Activated naive CD8-positive, alpha-beta T cell (primary cell): ENCODE measurements around the gene SMIM11.

Experiments used
- H3K27ac Mint-ChIP-seq: one replicate; pipeline ENCODE4 v1.8.0; 2021; ENCODE audit warnings: mixed read lengths
- H3K27me3 Mint-ChIP-seq: one replicate; pipeline ENCODE4 v1.8.0; 2021; ENCODE audit warnings: mixed read lengths
- H3K36me3 Mint-ChIP-seq: one replicate; pipeline ENCODE4 v1.8.0; 2021; ENCODE audit warnings: mixed read lengths
- H3K4me1 Mint-ChIP-seq: one replicate; pipeline ENCODE4 v1.8.0; 2021; ENCODE audit warnings: low read depth, mixed read lengths
- H3K4me3 Mint-ChIP-seq: one replicate; pipeline ENCODE4 v1.8.0; 2021; ENCODE audit warnings: mild to moderate bottlenecking, mixed read lengths
- H3K9me3 Mint-ChIP-seq: one replicate; pipeline ENCODE4 v1.8.0; 2021; ENCODE audit warnings: low read depth, mixed read lengths

The SMIM11 gene

GRCh38 chr21:34345091-34345871, 30.0 kb upstream of the SMIM11 start:
- Mint-ChIP-seq H3K27me3 (no peaks in the 10 kb centered on the region), H3K27ac (no peak overlapping the region), H3K4me1 (peaks cover 4% of the 10 kb centered on the region), H3K36me3 (no peaks in the 10 kb centered on the region), H3K9me3 (no peaks in the 10 kb centered on the region), H3K4me3 (no peak overlapping the region)

GRCh38 chr21:34345892-34346291, 29.4 kb upstream of the SMIM11 start:
- H3K4me3 Mint-ChIP-seq, result no peak overlapping the region
- no peak overlapping the region for H3K27ac Mint-ChIP-seq
- no peaks in the 10 kb centered on the region for H3K27me3 Mint-ChIP-seq
- no peaks in the 10 kb centered on the region for H3K9me3 Mint-ChIP-seq
- H3K4me1 Mint-ChIP-seq, result peaks cover 4% of the 10 kb centered on the region
- H3K36me3 Mint-ChIP-seq, result no peaks in the 10 kb centered on the region

- H3K4me3 Mint-ChIP-seq, result no peak overlapping the region
- H3K9me3 Mint-ChIP-seq, result no peaks in the 10 kb centered on the region
- no peak overlapping the region for H3K27ac Mint-ChIP-seq
Observed at GRCh38 chr21:34348890-34349519, 26.3 kb upstream of the SMIM11 start.

GRCh38 chr21:34351786-34352241, 23.5 kb upstream of the SMIM11 start:
- H3K27me3 Mint-ChIP-seq, result peaks cover 5% of the 10 kb centered on the region
- no peaks in the 10 kb centered on the region for H3K9me3 Mint-ChIP-seq
- H3K36me3 Mint-ChIP-seq, result no peaks in the 10 kb centered on the region
- H3K27ac Mint-ChIP-seq, result no peak overlapping the region
- H3K4me1 Mint-ChIP-seq, result peaks cover 9% of the 10 kb centered on the region
- no peak overlapping the region for H3K4me3 Mint-ChIP-seq

More at GRCh38 chr21:34348890-34349519, 26.3 kb upstream of the SMIM11 start:
- H3K4me1 Mint-ChIP-seq, result peaks cover 9% of the 10 kb centered on the region
- no peaks in the 10 kb centered on the region for H3K27me3 Mint-ChIP-seq
- H3K36me3 Mint-ChIP-seq, result no peaks in the 10 kb centered on the region

GRCh38 chr21:34352556-34352955, 22.8 kb upstream of the SMIM11 start:
- Mint-ChIP-seq H3K36me3 (no peaks in the 10 kb centered on the region), H3K9me3 (no peaks in the 10 kb centered on the region), H3K4me1 (peaks cover 9% of the 10 kb centered on the region), H3K27ac (no peak overlapping the region), H3K4me3 (no peak overlapping the region), H3K27me3 (peaks cover 5% of the 10 kb centered on the region)

- H3K4me1 Mint-ChIP-seq, result peaks cover 5% of the 10 kb centered on the region
- H3K9me3 Mint-ChIP-seq, result no peaks in the 10 kb centered on the region
- no peaks in the 10 kb centered on the region for H3K36me3 Mint-ChIP-seq
- no peak overlapping the region for H3K27ac Mint-ChIP-seq
- H3K27me3 Mint-ChIP-seq, result peaks cover 5% of the 10 kb centered on the region
- no peak overlapping the region for H3K4me3 Mint-ChIP-seq
Observed at GRCh38 chr21:34353182-34353581, 22.1 kb upstream of the SMIM11 start.

GRCh38 chr21:34354836-34355235, 20.5 kb upstream of the SMIM11 start:
- peaks cover 4% of the 10 kb centered on the region for H3K9me3 Mint-ChIP-seq
- H3K4me3 Mint-ChIP-seq, result no peak overlapping the region
- H3K4me1 Mint-ChIP-seq, result peaks cover 5% of the 10 kb centered on the region
- no peak overlapping the region for H3K27ac Mint-ChIP-seq
- H3K27me3 Mint-ChIP-seq, result peaks cover 5% of the 10 kb centered on the region
- H3K36me3 Mint-ChIP-seq, result no peaks in the 10 kb centered on the region

GRCh38 chr21:34355570-34355969, 19.7 kb upstream of the SMIM11 start:
- Mint-ChIP-seq H3K27ac (no peak overlapping the region), H3K9me3 (peaks cover 4% of the 10 kb centered on the region), H3K36me3 (no peaks in the 10 kb centered on the region), H3K4me3 (no peak overlapping the region), H3K27me3 (peaks cover 7% of the 10 kb centered on the region), H3K4me1 (peaks cover 5% of the 10 kb centered on the region)

GRCh38 chr21:34357889-34358288, 17.4 kb upstream of the SMIM11 start:
- H3K4me1 Mint-ChIP-seq, result peaks cover 11% of the 10 kb centered on the region
- H3K27me3 Mint-ChIP-seq, result peaks cover 10% of the 10 kb centered on the region
- H3K4me3 Mint-ChIP-seq, result no peak overlapping the region
- H3K9me3 Mint-ChIP-seq, result peaks cover 4% of the 10 kb centered on the region
- no peaks in the 10 kb centered on the region for H3K36me3 Mint-ChIP-seq
- H3K27ac Mint-ChIP-seq, result no peak overlapping the region

- Mint-ChIP-seq H3K27me3 (peaks cover 10% of the 10 kb centered on the region), H3K4me3 (no peak overlapping the region), H3K36me3 (no peaks in the 10 kb centered on the region), H3K9me3 (peaks cover 4% of the 10 kb centered on the region), H3K4me1 (peaks cover 8% of the 10 kb centered on the region), H3K27ac (no peak overlapping the region)
Observed at GRCh38 chr21:34358866-34359265, 16.4 kb upstream of the SMIM11 start.

GRCh38 chr21:34360488-34361241, 14.6 kb upstream of the SMIM11 start:
- H3K4me3 Mint-ChIP-seq, result no peak overlapping the region
- H3K27me3 Mint-ChIP-seq, result peaks cover 5% of the 10 kb centered on the region
- no peak overlapping the region for H3K27ac Mint-ChIP-seq
- no peaks in the 10 kb centered on the region for H3K36me3 Mint-ChIP-seq
- H3K9me3 Mint-ChIP-seq, result peaks cover 4% of the 10 kb centered on the region
- peaks cover 6% of the 10 kb centered on the region for H3K4me1 Mint-ChIP-seq

- no peak overlapping the region for H3K27ac Mint-ChIP-seq
- H3K4me3 Mint-ChIP-seq, result no peak overlapping the region
- peaks cover 5% of the 10 kb centered on the region for H3K27me3 Mint-ChIP-seq
- H3K4me1 Mint-ChIP-seq, result peaks cover 6% of the 10 kb centered on the region
- H3K36me3 Mint-ChIP-seq, result no peaks in the 10 kb centered on the region
- H3K9me3 Mint-ChIP-seq, result peaks cover 4% of the 10 kb centered on the region
Observed at GRCh38 chr21:34362136-34362444, 13.2 kb upstream of the SMIM11 start.

GRCh38 chr21:34362670-34363069, 12.6 kb upstream of the SMIM11 start:
- H3K27me3 Mint-ChIP-seq, result peaks cover 5% of the 10 kb centered on the region
- no peak overlapping the region for H3K4me3 Mint-ChIP-seq
- no peak overlapping the region for H3K27ac Mint-ChIP-seq
- H3K9me3 Mint-ChIP-seq, result peaks cover 4% of the 10 kb centered on the region
- H3K4me1 Mint-ChIP-seq, result peaks cover 6% of the 10 kb centered on the region
- no peaks in the 10 kb centered on the region for H3K36me3 Mint-ChIP-seq

GRCh38 chr21:34363733-34364132, 11.6 kb upstream of the SMIM11 start, which contains the start of gene KCNE2:
Gene KCNE2 (plus strand): TSS chr21:34364006. CDS start chr21:34370479, 6,473 bp downstream.
- Mint-ChIP-seq H3K27ac (no peak within 1 kb of the TSS), H3K27me3 (peaks cover 5% of the 10 kb centered on the region)

GRCh38 chr21:34364921-34365320, 10.4 kb upstream of the SMIM11 start:
- H3K9me3 Mint-ChIP-seq, result no peaks in the 10 kb centered on the region
- H3K4me1 Mint-ChIP-seq, result peaks cover 6% of the 10 kb centered on the region
- peaks cover 5% of the 10 kb centered on the region for H3K27me3 Mint-ChIP-seq
- no peaks in the 10 kb centered on the region for H3K36me3 Mint-ChIP-seq
- H3K27ac Mint-ChIP-seq, result no peak overlapping the region
- no peak overlapping the region for H3K4me3 Mint-ChIP-seq

More at GRCh38 chr21:34363733-34364132, 11.6 kb upstream of the SMIM11 start, which contains the start of gene KCNE2:
- H3K9me3 Mint-ChIP-seq, result peaks cover 3% of the 10 kb centered on the region
- H3K4me1 Mint-ChIP-seq, result peaks cover 6% of the 10 kb centered on the region
- H3K4me3 Mint-ChIP-seq, result no peak within 1 kb of the TSS
- H3K36me3 Mint-ChIP-seq, result no peaks in the 10 kb centered on the region
